Dendritic cell treated with granulocyte-macrophage colony-stimulating factor and Interleukin-4, amounts not matched to agents 40 ng/mL and 50 ng/mL, for 4 days (primary cell): ENCODE results near the gene SF3B1.
"Not testable (repeated sequence)": the region's sequence is repeated elsewhere in the genome, so short reads cannot be mapped to it uniquely, and the experiment has no call there.

Experiments
- H3K27ac Mint-ChIP-seq: one replicate; pipeline ENCODE4 v1.8.0; 2022; ENCODE audit warnings: mild to moderate bottlenecking, mixed read lengths
- H3K27me3 Mint-ChIP-seq: one replicate; pipeline ENCODE4 v1.8.0; 2022; ENCODE audit warnings: mild to moderate bottlenecking, mixed read lengths
- H3K36me3 Mint-ChIP-seq: one replicate; pipeline ENCODE4 v1.8.0; 2022; ENCODE audit warnings: low read depth, mixed read lengths
- H3K4me1 Mint-ChIP-seq: one replicate; pipeline ENCODE4 v1.8.0; 2022; ENCODE audit warnings: low read depth, mixed read lengths
- H3K4me3 Mint-ChIP-seq: one replicate; pipeline ENCODE4 v1.8.0; 2022; ENCODE audit warnings: mild to moderate bottlenecking, moderate library complexity, mixed read lengths
- H3K9me3 Mint-ChIP-seq: one replicate; pipeline ENCODE4 v1.8.0; 2022; ENCODE audit warnings: mixed read lengths
- intact Hi-C: fragments of 100-400 bp; cut with micrococcal nuclease; formaldehyde crosslinking; loops from one replicate; pipeline ENCODE4 v1.15.0; 2022

Gene SF3B1

DNA sequence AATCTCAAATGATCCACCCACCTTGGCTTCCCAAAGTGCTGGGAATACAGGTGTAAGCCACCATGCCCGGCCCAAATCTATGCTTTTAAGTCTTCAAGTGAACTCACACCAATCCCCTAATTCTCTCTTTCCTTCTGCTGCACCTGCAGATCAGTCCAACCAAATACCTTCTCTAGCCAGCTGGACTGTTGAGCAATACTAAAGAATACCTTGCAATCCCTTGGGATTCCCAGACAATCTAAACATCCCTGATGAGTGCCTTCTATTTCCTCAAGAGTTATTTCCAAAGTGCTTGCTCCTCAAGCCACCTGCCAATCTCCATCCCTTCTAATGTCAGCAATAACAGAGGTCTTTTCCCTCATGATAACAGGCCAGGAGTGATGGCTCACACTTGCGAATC is 48.6 kb downstream of the SF3B1 start:
- intact Hi-C loops = no loop called here
- Mint-ChIP-seq H3K4me1 (no peaks in the 10 kb centered on the region), H3K27ac (no peak overlapping the region), H3K9me3 (no peaks in the 10 kb centered on the region), H3K36me3 (peaks cover 14% of the 10 kb centered on the region), H3K4me3 (no peak overlapping the region), H3K27me3 (peaks cover 2% of the 10 kb centered on the region)

GRCh38 chr2:197383825-197384224 is 51.0 kb downstream of the SF3B1 start:
- Mint-ChIP-seq H3K4me1 (peaks cover 5% of the 10 kb centered on the region), H3K36me3 (no peaks in the 10 kb centered on the region), H3K27me3 (peaks cover 2% of the 10 kb centered on the region), H3K27ac (no peak overlapping the region), H3K9me3 (no peaks in the 10 kb centered on the region), H3K4me3 (no peak overlapping the region)
- intact Hi-C loops = no loop called here

GRCh38 chr2:197381641-197382040 is 53.2 kb downstream of the SF3B1 start:
- H3K4me3 Mint-ChIP-seq = no peak overlapping the region
- no peaks in the 10 kb centered on the region for H3K36me3 Mint-ChIP-seq
- peaks cover 5% of the 10 kb centered on the region for H3K4me1 Mint-ChIP-seq
- intact Hi-C loops = no loop called here
- peaks cover 2% of the 10 kb centered on the region for H3K27me3 Mint-ChIP-seq
- H3K27ac Mint-ChIP-seq = no peak overlapping the region
- H3K9me3 Mint-ChIP-seq = no peaks in the 10 kb centered on the region

- H3K4me1 Mint-ChIP-seq, H3K4me3 Mint-ChIP-seq, H3K36me3 Mint-ChIP-seq, H3K27ac Mint-ChIP-seq, H3K9me3 Mint-ChIP-seq, H3K27me3 Mint-ChIP-seq: not testable (repeated sequence)
- intact Hi-C loops = loop anchor here (2.0 to 5.0 kb wide), 3 partner anchors 188 to 369 kb away; no protein-coding TSS in a partner anchor
Measured at GRCh38 chr2:197379918-197380309, 54.9 kb downstream of the SF3B1 start.

DNA sequence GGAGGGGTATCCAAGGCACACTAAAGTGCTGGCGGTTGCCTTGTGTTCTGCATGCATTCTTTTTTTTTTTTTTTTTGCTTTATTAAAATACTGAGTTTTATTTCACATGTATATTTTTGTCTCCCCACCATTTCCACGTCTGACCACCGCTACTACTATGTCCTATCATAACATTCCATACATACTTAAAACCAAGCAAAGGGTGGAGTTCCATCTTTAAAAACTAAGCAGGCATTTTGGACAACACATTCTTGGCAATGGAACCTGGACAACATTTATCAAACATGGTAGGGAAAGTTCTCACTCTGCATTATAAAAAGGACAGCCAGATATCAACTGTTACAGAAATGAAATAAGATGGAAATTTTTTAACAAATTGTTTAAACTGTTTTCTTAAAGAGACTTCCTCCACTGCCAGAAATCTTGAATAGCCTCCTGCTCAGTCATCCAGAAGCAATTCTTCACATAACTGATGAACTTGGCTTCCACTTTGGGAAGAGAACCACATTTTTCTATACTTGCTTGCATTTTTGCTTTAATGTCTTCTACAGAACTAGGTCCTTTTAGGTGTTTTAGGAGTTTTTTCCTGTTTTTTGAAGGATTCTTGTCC is 55.4 kb downstream of the SF3B1 start:
- H3K4me1 Mint-ChIP-seq, H3K27ac Mint-ChIP-seq, H3K4me3 Mint-ChIP-seq, H3K36me3 Mint-ChIP-seq, H3K27me3 Mint-ChIP-seq, H3K9me3 Mint-ChIP-seq: not testable (repeated sequence)
- intact Hi-C loops = loop anchor here (2.0 to 5.0 kb wide), 3 partner anchors 187 to 369 kb away; no protein-coding TSS in a partner anchor

- H3K27me3 Mint-ChIP-seq = peaks cover 2% of the 10 kb centered on the region
- no peak overlapping the region for H3K27ac Mint-ChIP-seq
- H3K36me3 Mint-ChIP-seq = no peaks in the 10 kb centered on the region
- peaks cover 5% of the 10 kb centered on the region for H3K4me1 Mint-ChIP-seq
- H3K4me3 Mint-ChIP-seq = no peak overlapping the region
- intact Hi-C loops = loop anchor here (2.0 to 5.0 kb wide), 3 partner anchors 186 to 368 kb away; no protein-coding TSS in a partner anchor
- H3K9me3 Mint-ChIP-seq = no peaks in the 10 kb centered on the region
Measured at GRCh38 chr2:197378494-197379307, 56.1 kb downstream of the SF3B1 start.

- Mint-ChIP-seq H3K4me1 (peaks cover 5% of the 10 kb centered on the region), H3K4me3 (no peak overlapping the region), H3K27ac (no peak overlapping the region), H3K27me3 (no peaks in the 10 kb centered on the region), H3K36me3 (no peaks in the 10 kb centered on the region), H3K9me3 (no peaks in the 10 kb centered on the region)
- intact Hi-C loops = loop anchor here (2.0 to 5.0 kb wide), 3 partner anchors 186 to 367 kb away; no protein-coding TSS in a partner anchor
Measured at GRCh38 chr2:197378086-197378485, 56.7 kb downstream of the SF3B1 start.

GRCh38 chr2:197377670-197378069 is 57.2 kb downstream of the SF3B1 start:
- intact Hi-C loops = loop anchor here (2.0 to 5.0 kb wide), 3 partner anchors 185 to 367 kb away; no protein-coding TSS in a partner anchor
- H3K9me3 Mint-ChIP-seq = no peaks in the 10 kb centered on the region
- no peak overlapping the region for H3K27ac Mint-ChIP-seq
- H3K27me3 Mint-ChIP-seq = no peaks in the 10 kb centered on the region
- no peaks in the 10 kb centered on the region for H3K36me3 Mint-ChIP-seq
- peaks cover 5% of the 10 kb centered on the region for H3K4me1 Mint-ChIP-seq
- no peak overlapping the region for H3K4me3 Mint-ChIP-seq

DNA sequence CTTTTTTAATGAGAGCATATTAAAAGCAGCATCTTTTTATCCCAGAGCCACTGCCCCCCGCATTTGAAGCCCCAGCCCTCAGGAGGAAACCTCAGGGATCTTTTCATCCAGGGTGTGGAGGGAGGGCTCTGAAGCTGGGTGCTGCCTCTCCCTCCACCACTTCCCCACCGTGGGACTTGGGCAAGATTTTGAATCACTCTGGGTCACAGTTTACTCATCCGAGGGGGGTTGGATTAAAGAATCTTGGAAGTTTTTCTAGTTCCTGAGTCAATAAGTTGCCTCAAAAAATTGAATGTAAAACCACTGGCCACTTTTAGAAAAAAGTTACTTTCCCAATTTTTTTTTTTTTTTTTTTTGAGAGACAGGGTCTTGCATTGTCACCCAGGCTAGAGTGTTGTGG is 62.2 kb downstream of the SF3B1 start:
- Mint-ChIP-seq H3K9me3 (no peaks in the 10 kb centered on the region), H3K27ac (no peak overlapping the region), H3K27me3 (peaks cover 1% of the 10 kb centered on the region), H3K36me3 (no peaks in the 10 kb centered on the region), H3K4me1 (peaks cover 13% of the 10 kb centered on the region), H3K4me3 (no peak overlapping the region)
- intact Hi-C loops = no loop called here

DNA sequence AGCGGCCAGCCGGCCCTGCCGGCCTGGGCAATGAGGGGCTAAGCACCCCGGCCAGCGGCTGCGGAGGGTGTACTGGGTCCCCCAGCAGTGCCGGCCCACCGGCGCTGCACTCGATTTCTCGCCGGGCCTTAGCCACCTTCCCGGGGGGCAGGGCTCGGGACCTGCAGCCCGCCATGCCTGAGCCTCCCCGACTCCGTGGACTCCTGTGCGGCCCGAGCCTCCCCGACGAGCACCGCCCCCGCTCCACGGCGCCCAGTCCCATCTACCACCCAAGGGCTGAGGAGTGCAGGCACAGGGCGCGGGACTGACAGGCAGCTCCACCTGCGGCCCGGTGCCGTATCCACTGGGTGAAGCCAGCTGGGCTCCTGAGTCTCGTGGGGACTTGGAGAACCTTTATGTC is 64.2 kb downstream of the SF3B1 start:
- H3K9me3 Mint-ChIP-seq, intact Hi-C loops, H3K4me3 Mint-ChIP-seq, H3K27me3 Mint-ChIP-seq, H3K36me3 Mint-ChIP-seq, H3K27ac Mint-ChIP-seq: not testable (repeated sequence)
- peaks cover 13% of the 10 kb centered on the region for H3K4me1 Mint-ChIP-seq

- intact Hi-C loops = no loop called here
- Mint-ChIP-seq H3K36me3 (no peaks in the 10 kb centered on the region), H3K4me3 (no peak overlapping the region), H3K27ac (no peak overlapping the region), H3K27me3 (peaks cover 1% of the 10 kb centered on the region), H3K4me1 (peaks cover 13% of the 10 kb centered on the region), H3K9me3 (no peaks in the 10 kb centered on the region)
Measured at GRCh38 chr2:197369933-197370320, 64.9 kb downstream of the SF3B1 start.

GRCh38 chr2:197369228-197369932 is 65.4 kb downstream of the SF3B1 start:
- Mint-ChIP-seq H3K4me1 (peaks cover 13% of the 10 kb centered on the region), H3K4me3 (no peak overlapping the region), H3K27ac (no peak overlapping the region), H3K9me3 (no peaks in the 10 kb centered on the region), H3K36me3 (no peaks in the 10 kb centered on the region), H3K27me3 (peaks cover 1% of the 10 kb centered on the region)
- intact Hi-C loops = no loop called here

GRCh38 chr2:197368412-197368811 is 66.4 kb downstream of the SF3B1 start:
- Mint-ChIP-seq H3K27ac (no peak overlapping the region), H3K36me3 (no peaks in the 10 kb centered on the region), H3K9me3 (no peaks in the 10 kb centered on the region), H3K4me1 (peaks cover 13% of the 10 kb centered on the region), H3K27me3 (peaks cover 1% of the 10 kb centered on the region), H3K4me3 (no peak overlapping the region)
- intact Hi-C loops = no loop called here

DNA sequence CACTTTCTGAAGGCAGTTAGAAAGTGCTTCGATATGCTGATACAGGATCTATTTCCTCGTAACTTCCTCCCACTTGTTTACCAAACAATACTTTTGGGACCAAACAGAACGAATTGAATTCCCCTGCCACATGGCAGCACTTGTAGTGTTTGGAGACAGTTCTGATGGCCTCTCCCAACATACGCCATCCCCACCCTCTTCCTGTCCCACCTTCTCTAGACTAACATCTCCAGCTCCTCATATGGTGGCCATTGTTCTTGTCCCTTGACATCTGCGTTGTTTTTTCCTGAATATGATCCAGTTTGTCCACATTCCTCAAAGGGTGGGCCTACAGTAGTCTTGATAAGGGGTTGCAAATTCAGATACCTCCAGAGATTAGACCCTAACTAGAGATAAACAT is 70.8 kb downstream of the SF3B1 start:
- intact Hi-C loops = no loop called here
- H3K27me3 Mint-ChIP-seq = no peaks in the 10 kb centered on the region
- H3K4me1 Mint-ChIP-seq = no peaks in the 10 kb centered on the region
- H3K4me3 Mint-ChIP-seq = no peak overlapping the region
- H3K36me3 Mint-ChIP-seq = no peaks in the 10 kb centered on the region
- H3K27ac Mint-ChIP-seq = no peak overlapping the region
- no peaks in the 10 kb centered on the region for H3K9me3 Mint-ChIP-seq
